H1 (cell line): ENCODE measurements around the gene NHP2. TPM values are rescaled to one million over a fixed set of nuclear protein-coding genes. Genes with fewer than 3 reads are reported as not detected.

Experiments used
- CTCF ChIA-PET: fragments of 300-600 bp; sonication (Branson Sonifier 250); formaldehyde crosslinking; loops from one replicate; lab custom pipeline; 2021; ENCODE audit not compliant: partially characterized antibody; lab: Charles Lee
- POLR2A ChIA-PET: fragments of 300-600 bp; sonication (Branson Sonifier 250); formaldehyde crosslinking; loops from one replicate; lab custom pipeline; 2021; ENCODE audit warnings: inconsistent platforms; ENCODE audit not compliant: partially characterized antibody; lab: Charles Lee
- DNase-seq, 2 experiments: peaks; one replicate each; pipeline versions ENCODE4 v3.0.0 to v3.0.0-alpha.2; 2010 to 2022; ENCODE audit warnings: low spot score in 2 of 2, low read depth in 1 of 2, mixed read lengths in 1 of 2
- FAIRE-seq: peaks from 2 replicates; lab custom pipeline; 2011; peaks lifted over from hg19 to GRCh38; lab: Jason Lieb, UNC
- H2AFZ ChIP-seq: 2 replicates; pipeline ENCODE4 v1.8.1; 2012; ENCODE audit warnings: low read length, inconsistent platforms
- H2AK5ac ChIP-seq: 2 replicates; pipeline ENCODE4 v1.6.1; 2013; ENCODE audit warnings: low read depth, low read length
- H2BK120ac ChIP-seq: replicated peaks from 2 replicates; pipeline ENCODE3; 2013; ENCODE audit warnings: low read depth, low read length, inconsistent platforms
- H2BK12ac ChIP-seq: 2 replicates; pipeline ENCODE4 v1.6.1; 2013; ENCODE audit warnings: low read depth, low read length
- H2BK15ac ChIP-seq: 2 replicates; pipeline ENCODE4 v1.6.1; 2013; ENCODE audit warnings: low read length
- H2BK20ac ChIP-seq: 2 replicates; pipeline ENCODE4 v1.6.1; 2013; ENCODE audit warnings: low read length
- H2BK5ac ChIP-seq: 2 replicates; pipeline ENCODE4 v1.6.1; 2013; ENCODE audit warnings: low read depth, low read length
- H3K14ac ChIP-seq: 2 replicates; pipeline ENCODE4 v1.6.1; 2013; ENCODE audit warnings: inconsistent platforms; ENCODE audit not compliant: insufficient read length
- H3K18ac ChIP-seq: 2 replicates; pipeline ENCODE4 v1.6.1; 2013; ENCODE audit warnings: low read length; ENCODE audit errors: extremely low read depth
- H3K23ac ChIP-seq: 2 replicates; pipeline ENCODE4 v1.6.1; 2013; ENCODE audit warnings: inconsistent platforms; ENCODE audit not compliant: insufficient read length
- H3K23me2 ChIP-seq: 2 replicates; pipeline ENCODE4 v1.6.1; 2013; ENCODE audit warnings: low read depth, low read length
- H3K27ac ChIP-seq: 2 replicates; pipeline ENCODE4 v1.6.1; 2011; ENCODE audit warnings: low read depth, low read length, inconsistent platforms
- H3K27me3 ChIP-seq, 4 experiments: replicated peaks in 1 of 4; 1 replicate in 1 of 4; 2 replicates in 3 of 4; pipeline versions ENCODE4 v1.6.1 to v1.8.1; 2011 to 2013; ENCODE audit warnings: low read length in 3 of 4, mild to moderate bottlenecking in 3 of 4, inconsistent platforms in 2 of 4, mixed read lengths in 2 of 4, moderate library complexity in 1 of 4; ENCODE audit not compliant: control insufficient read depth in 3 of 4, insufficient read depth in 3 of 4; ENCODE audit errors: extremely low read depth in 1 of 4
- H3K36me3 ChIP-seq, 4 experiments: 2 replicates each; pipeline versions ENCODE4 v1.6.1 to v1.8.1; 2011 to 2013; ENCODE audit warnings: mild to moderate bottlenecking in 4 of 4, low read length in 3 of 4, moderate library complexity in 2 of 4, control low read depth in 1 of 4, inconsistent platforms in 1 of 4; ENCODE audit not compliant: insufficient read depth in 4 of 4, control insufficient read depth in 2 of 4
- H3K4ac ChIP-seq: replicated peaks from 2 replicates; pipeline ENCODE3; 2013; ENCODE audit warnings: low read length, low read depth, mixed read lengths, inconsistent platforms; ENCODE audit not compliant: insufficient read length
- H3K4me1 ChIP-seq, 4 experiments: replicated peaks in 1 of 4; 1 replicate in 1 of 4; 2 replicates in 3 of 4; pipeline versions ENCODE4 v1.6.1 to v1.8.1; 2011 to 2013; ENCODE audit warnings: low read length in 3 of 4, inconsistent platforms in 2 of 4, mixed read lengths in 1 of 4; ENCODE audit not compliant: insufficient read depth in 4 of 4, control insufficient read depth in 3 of 4
- H3K4me2 ChIP-seq, 2 experiments: 2 replicates each; pipeline versions ENCODE4 v1.6.1 to v1.8.1; 2011 to 2013; ENCODE audit warnings: low read depth in 2 of 2, low read length in 2 of 2, control low read depth in 1 of 2, inconsistent platforms in 1 of 2, mild to moderate bottlenecking in 1 of 2; ENCODE audit not compliant: insufficient read depth in 1 of 2
- H3K4me3 ChIP-seq, 4 experiments: fragments of 200-600, 300-600 bp in 1 of 4; sonication (generic), shearing (Covaris generic), sonication (Bioruptor Twin) in 1 of 4; 2 replicates each; pipeline versions ENCODE4 v1.5.1 to v1.8.1; 2011 to 2016; ENCODE audit warnings: low read length in 4 of 4, low read depth in 3 of 4, control low read depth in 2 of 4, inconsistent platforms in 2 of 4, mild to moderate bottlenecking in 2 of 4, mixed read lengths in 1 of 4, moderate library complexity in 1 of 4; ENCODE audit not compliant: insufficient read depth in 2 of 4; ENCODE audit errors: extremely low read depth in 1 of 4
- H3K56ac ChIP-seq: replicated peaks from 2 replicates; pipeline ENCODE3; 2013; ENCODE audit warnings: low read depth, mild to moderate bottlenecking, mixed read lengths, low read length, inconsistent platforms; ENCODE audit not compliant: insufficient read length
- H3K79me1 ChIP-seq: 2 replicates; pipeline ENCODE4 v1.6.1; 2013; ENCODE audit warnings: low read depth, low read length, control low read depth
- H3K79me2 ChIP-seq, 2 experiments: 2 replicates each; pipeline versions ENCODE4 v1.6.1 to v1.8.1; 2012 to 2013; ENCODE audit warnings: low read length in 2 of 2, mild to moderate bottlenecking in 2 of 2, inconsistent platforms in 1 of 2; ENCODE audit not compliant: insufficient read depth in 2 of 2, control insufficient read depth in 1 of 2
- H3K9ac ChIP-seq, 4 experiments: replicated peaks in 1 of 4; 1 replicate in 1 of 4; 2 replicates in 3 of 4; pipeline versions ENCODE4 v1.6.1 to v1.8.1; 2011 to 2013; ENCODE audit warnings: low read depth in 3 of 4, low read length in 3 of 4, control low read depth in 2 of 4, mild to moderate bottlenecking in 2 of 4, moderate library complexity in 2 of 4, inconsistent platforms in 1 of 4; ENCODE audit errors: extremely low read depth in 1 of 4
- H3K9me3 ChIP-seq, 2 experiments: 2 replicates each; pipeline versions ENCODE4 v1.6.1 to v1.8.1; 2012 to 2013; ENCODE audit warnings: mild to moderate bottlenecking in 2 of 2, moderate library complexity in 2 of 2, control low read depth in 1 of 2, inconsistent platforms in 1 of 2, low read depth in 1 of 2, low read length in 1 of 2, mixed read lengths in 1 of 2; ENCODE audit not compliant: insufficient read depth in 2 of 2
- H4K20me1 ChIP-seq, 2 experiments: replicated peaks in 1 of 2; 2 replicates each; pipeline versions ENCODE3 to v1.8.1; 2011 to 2013; ENCODE audit warnings: inconsistent platforms in 2 of 2, low read length in 2 of 2, mild to moderate bottlenecking in 1 of 2; ENCODE audit not compliant: insufficient read depth in 2 of 2, control insufficient read depth in 1 of 2
- H4K5ac ChIP-seq: 2 replicates; pipeline ENCODE4 v1.6.1; 2013; ENCODE audit warnings: low read length, low read depth, mixed read lengths, inconsistent platforms; ENCODE audit not compliant: insufficient read length
- H4K8ac ChIP-seq: 2 replicates; pipeline ENCODE4 v1.8.0; 2013; ENCODE audit warnings: mild to moderate bottlenecking, moderate library complexity, low read length, inconsistent platforms; ENCODE audit not compliant: insufficient read depth; ENCODE audit errors: extremely low read depth
- H4K91ac ChIP-seq: replicated peaks from 2 replicates; pipeline ENCODE3; 2013; ENCODE audit warnings: low read length, mixed read lengths, inconsistent platforms; ENCODE audit not compliant: insufficient read length
- ASH2L ChIP-seq: fragments of 200-600, 300-600 bp; sonication (generic); IDR thresholded peaks from one replicate; pipeline ENCODE4 v1.7.1; 2017; ENCODE audit warnings: low read length
- CHD1 ChIP-seq: IDR thresholded peaks from 2 replicates; pipeline ENCODE4 v1.6.1; 2012; ENCODE audit warnings: low read depth, low read length, improper control_type of control experiment
- CHD2 ChIP-seq: IDR thresholded peaks from 2 replicates; pipeline ENCODE4 v1.6.1; 2012; ENCODE audit warnings: low read length, improper control_type of control experiment
- CREB1 ChIP-seq: IDR thresholded peaks from 2 replicates; pipeline ENCODE4 v1.6.1; 2012; ENCODE audit warnings: inconsistent platforms
- FOSL1 ChIP-seq: IDR thresholded peaks from 2 replicates; pipeline ENCODE4 v1.6.1; 2011; ENCODE audit warnings: mild to moderate bottlenecking, low read depth, low read length, moderate library complexity; ENCODE audit not compliant: insufficient read depth
- KDM4A ChIP-seq: IDR thresholded peaks from one replicate; pipeline ENCODE4 v1.7.1; 2012; ENCODE audit warnings: low read depth, mild to moderate bottlenecking, moderate library complexity, low read length, inconsistent platforms; ENCODE audit not compliant: severe bottlenecking
- KDM5A ChIP-seq: fragments of 200-600 bp; IDR thresholded peaks from 2 replicates; pipeline ENCODE4 v1.7.1; 2012; ENCODE audit warnings: mild to moderate bottlenecking, low read length, inconsistent platforms, mixed read lengths
- NRF1 ChIP-seq: IDR thresholded peaks from 2 replicates; pipeline ENCODE4 v1.6.1; 2011; ENCODE audit warnings: mild to moderate bottlenecking, low read depth, low read length, improper control_type of control experiment
- PHF8 ChIP-seq: fragments of 200-600 bp; sonication (generic); conservative IDR thresholded peaks from 2 replicates; pipeline ENCODE4 v1.7.1; 2012; ENCODE audit warnings: low read depth, mild to moderate bottlenecking, inconsistent platforms, low read length, moderate library complexity
- POLR2A ChIP-seq, 2 experiments: IDR thresholded peaks; 1 replicate in 1 of 2; 2 replicates in 1 of 2; pipeline ENCODE4 v1.6.1; 2011; ENCODE audit warnings: low read depth in 2 of 2, low read length in 2 of 2, mild to moderate bottlenecking in 2 of 2; ENCODE audit errors: control extremely low read depth in 1 of 2
- RBBP5 ChIP-seq: IDR thresholded peaks from 2 replicates; pipeline ENCODE4 v1.7.1; 2012; ENCODE audit warnings: low read depth, mild to moderate bottlenecking, inconsistent platforms, low read length, moderate library complexity, borderline replicate concordance
- RFX5 ChIP-seq: IDR thresholded peaks from 2 replicates; pipeline ENCODE4 v1.6.1; 2011; ENCODE audit warnings: low read depth, low read length, improper control_type of control experiment, borderline replicate concordance
- SUZ12 ChIP-seq: fragments of 200-600 bp; sonication (generic); IDR thresholded peaks from 2 replicates; pipeline ENCODE4 v1.6.1; 2012; ENCODE audit warnings: mild to moderate bottlenecking, inconsistent platforms, low read length, moderate library complexity, mixed read lengths
- TBP ChIP-seq: IDR thresholded peaks from 2 replicates; pipeline ENCODE4 v1.6.1; 2011; ENCODE audit warnings: low read depth, low read length, improper control_type of control experiment
- TCF12 ChIP-seq: IDR thresholded peaks from 2 replicates; pipeline ENCODE4 v1.6.1; 2011; ENCODE audit warnings: low read depth, mild to moderate bottlenecking, low read length
- WGBS, 2 experiments: shearing (Covaris generic) in 1 of 2; methylation state at CpG; one replicate each; pipeline versions ENCODE4 v1.1.6 to v1.1.7; 2013 to 2015; ENCODE audit warnings: low lambda C conversion rate in 2 of 2, mixed read lengths in 2 of 2, inconsistent platforms in 1 of 2, low coverage in 1 of 2, missing lambda C conversion rate in 1 of 2; ENCODE audit not compliant: insufficient replicate concordance in 2 of 2, insufficient coverage in 1 of 2, insufficient read length in 1 of 2; ENCODE audit errors: extremely low coverage in 1 of 2, missing lambda C conversion rate in 1 of 2; 5-methylcytosine and 5-hydroxymethylcytosine counted together
- polyA plus RNA-seq, 7 experiments: library from polyadenylated mRNA; depleted of rRNA in 3 of 7; stranded (reverse) in 5 of 7; unstranded in 2 of 7; fragments of >200 nt in 5 of 7; fragments of 200-250 nt in 2 of 7; gene quantifications; 1 replicate in 5 of 7; 2 replicates in 1 of 7; 4 replicates in 1 of 7; pipeline versions ENCODE4 v1.2.1 to v1.2.3, GENCODE V29; 2011 to 2013; ENCODE audit warnings: missing spikeins in 2 of 7, mixed read lengths in 2 of 7
- total RNA-seq: library from RNA; stranded (reverse); fragmentation: NEBNext Ultra II Directional; extraction: Animal tissue kit (Norgen Biotek cat#: 25700); gene quantifications from 2 replicates; pipeline ENCODE4 v1.2.1, GENCODE V29; 2021
- TF ChIP-seq, protein P1 (sequence below): IDR thresholded peaks from 2 replicates; pipeline ENCODE4 v1.6.1; 2012; ENCODE audit warnings: inconsistent platforms

Gene NHP2
- total and polyA plus RNA-seq, 2 of the 8 experiments (the other 6 are each of a cell fraction or from before 2014, with no cell fraction given), result 241 to 263 TPM

- no peak overlapping the region for H2BK120ac ChIP-seq
- no peak overlapping the region for H2AFZ ChIP-seq
- CTCF ChIA-PET, result interaction anchor here (0.6 to 4.9 kb wide), 7 partner anchors 11 to 99 kb away, joined by 3 to 23 read pairs (median 3); partner anchors contain the start of gene NHP2
Measured at GRCh38 chr5:178165581-178165980, 11.9 kb upstream of the NHP2 start.

More at GRCh38 chr5:178165581-178165980, 11.9 kb upstream of the NHP2 start:
- H3K56ac ChIP-seq, result no peak overlapping the region
- no peaks in the 10 kb centered on the region; the same call in 1 of the 2 replicates for H3K23me2 ChIP-seq
- H4K20me1 ChIP-seq, result no peaks in the 10 kb centered on the region
- no peak overlapping the region for H3K18ac ChIP-seq
- no peak overlapping the region for H3K23ac ChIP-seq
- H2BK12ac ChIP-seq, result no peak overlapping the region
- H3K9me3 ChIP-seq, result no peaks in the 10 kb centered on the region
- H4K5ac ChIP-seq, result no peak overlapping the region
- H3K4me1 ChIP-seq, result peaks cover 2 to 12% (median 6%) of the 10 kb centered on the region in 4 experiments; a peak in 4 of 7 replicates
- 98% methylated on average over 29 of the region's 38 CpGs; no CpG with 5 or more reads in 1 of the 2 experiments for WGBS, 2 experiments
- H4K8ac ChIP-seq, result no peak overlapping the region
- H3K79me1 ChIP-seq, result no peaks in the 10 kb centered on the region
- no peak overlapping the region for H4K91ac ChIP-seq
- TF ChIP-seq KDM4A, result no peak
- TF ChIP-seq KDM5A, result no peak
- TF ChIP-seq CHD1, result no peak
- TF ChIP-seq POLR2A (IDR thresholded peaks at IDR 0.05; ENCODE audit: control extremely low read depth in 1 of 2, low read depth in 2 of 2, low read length in 2 of 2), result no peak
- TF ChIP-seq RFX5, result no peak
- no peak for TF ChIP-seq ASH2L
- TF ChIP-seq, protein P1, sequence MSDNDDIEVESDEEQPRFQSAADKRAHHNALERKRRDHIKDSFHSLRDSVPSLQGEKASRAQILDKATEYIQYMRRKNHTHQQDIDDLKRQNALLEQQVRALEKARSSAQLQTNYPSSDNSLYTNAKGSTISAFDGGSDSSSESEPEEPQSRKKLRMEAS, result no peak
- TF ChIP-seq SUZ12, result no peak
- TF ChIP-seq TCF12, result no peak
- TF ChIP-seq CHD2, result no peak
- no peak for TF ChIP-seq RBBP5
- no peak for TF ChIP-seq FOSL1
- TF ChIP-seq PHF8, result no peak
- TF ChIP-seq NRF1, result no peak
- TF ChIP-seq CREB1, result no peak
- no peak for TF ChIP-seq TBP
- H2BK15ac ChIP-seq, result no peak overlapping the region
- H3K27ac ChIP-seq, result no peak overlapping the region
- H3K4me2 ChIP-seq, result no peak overlapping the region
- H3K36me3 ChIP-seq, result no peaks in the 10 kb centered on the region
- H3K4me3 ChIP-seq, result no peak overlapping the region
- no peak for DNase-seq
- no peaks in the 10 kb centered on the region for H3K79me2 ChIP-seq
- no peak for FAIRE-seq
- no peak overlapping the region for H2BK20ac ChIP-seq
- H3K27me3 ChIP-seq, result peaks cover 0 to 4% (median 2%) of the 10 kb centered on the region in 4 experiments; a peak in 1 of 7 replicates
- H2AK5ac ChIP-seq, result no peak overlapping the region
- POLR2A ChIA-PET, result interaction anchor here (0.6 to 38.5 kb wide), 6 partner anchors 11 to 39 kb away, joined by 3 to 985 read pairs (median 5); partner anchors contain the start of genes HNRNPAB and NHP2
- H3K9ac ChIP-seq, result no peak overlapping the region
- no peak overlapping the region for H2BK5ac ChIP-seq
- no peak overlapping the region for H3K4ac ChIP-seq
- no peak overlapping the region for H3K14ac ChIP-seq
